ENCODE measurements around the gene SUMF1.
A peak's percentile ranks its signal among the peaks of the same experiment; 100 is the strongest.

The SUMF1 gene

DNA sequence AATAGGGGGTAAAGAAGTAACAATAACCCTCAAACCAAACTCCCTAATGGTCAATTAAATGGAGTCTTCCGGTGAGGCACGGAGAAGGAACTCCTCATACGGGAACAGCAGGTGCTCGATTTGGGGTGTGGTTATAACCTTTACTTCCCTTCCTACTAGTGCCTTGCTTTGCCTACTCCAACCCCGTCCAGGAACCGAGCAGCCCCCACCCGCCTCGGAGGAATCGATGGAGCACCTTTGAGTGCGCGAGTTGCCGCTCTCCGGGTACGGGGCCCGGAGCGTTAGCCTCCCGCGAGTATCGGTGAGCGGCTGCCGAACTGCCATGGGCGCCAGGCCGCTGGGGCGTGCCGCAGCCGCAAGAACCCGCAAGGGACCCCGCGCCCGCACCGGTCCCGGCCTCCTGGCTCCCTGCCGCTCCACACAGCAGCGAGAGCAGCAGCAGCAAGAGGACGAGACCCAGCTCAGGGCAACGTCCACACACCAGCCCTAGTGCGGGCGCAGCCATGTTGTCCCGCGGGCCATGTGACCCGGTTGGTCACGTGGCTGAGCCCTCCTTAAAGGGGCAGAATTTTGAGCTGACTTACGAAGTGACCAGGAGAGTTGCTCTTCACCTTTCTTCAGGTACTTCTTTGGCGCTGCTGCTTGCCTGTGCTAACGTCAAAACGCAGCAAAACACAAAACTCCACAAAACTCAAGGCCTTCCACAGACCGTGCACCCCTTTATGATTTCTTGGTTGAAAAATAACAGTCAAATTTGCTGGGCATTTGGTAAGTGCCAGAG lies at the start of gene SUMF1:
SUMF1 (minus strand) TSS at position 529 of the 781 bp plus-strand sequence; CDS start at position 505, 24 bp downstream.
- Histone ChIP-seq H3K9ac (ENCODE audit: low read depth, low read length, poor library complexity, severe bottlenecking) (peak within 1 kb of the TSS; percentile 44), H2AFZ (ENCODE audit: low read length) (peak within 1 kb of the TSS; percentile 93), H3F3A (ENCODE audit: low read depth) (no peaks in the 10 kb centered on the region), H3K27me3 (ENCODE audit: insufficient read depth, low read length, poor library complexity, severe bottlenecking) (no peaks in the 10 kb centered on the region), H3K9me2 (replicated peaks; ENCODE audit: low read depth, low read length) (no peaks in the 10 kb centered on the region), H3K4me2 (ENCODE audit: low read depth, low read length, poor library complexity, severe bottlenecking) (peak within 1 kb of the TSS; percentile 64), H3K9me3 (ENCODE audit: insufficient read depth, low read depth, low read length) (no peaks in the 10 kb centered on the region), H3K36me3 (ENCODE audit: insufficient read depth, low read length) (no peaks in the 10 kb centered on the region), H4K20me1 (ENCODE audit: insufficient read depth, low read length, poor library complexity, severe bottlenecking) (no peaks in the 10 kb centered on the region), H3K4me3 (ENCODE audit: low read length, poor library complexity, severe bottlenecking) (peak within 1 kb of the TSS; percentile 90), H3K4me1 (ENCODE audit: insufficient read depth, low read length, poor library complexity, severe bottlenecking) (peaks cover 10% of the 10 kb centered on the region), H3K79me2 (ENCODE audit: insufficient read depth, low read length) (peaks cover 7% of the 10 kb centered on the region)
- TF ChIP-seq, protein P1, sequence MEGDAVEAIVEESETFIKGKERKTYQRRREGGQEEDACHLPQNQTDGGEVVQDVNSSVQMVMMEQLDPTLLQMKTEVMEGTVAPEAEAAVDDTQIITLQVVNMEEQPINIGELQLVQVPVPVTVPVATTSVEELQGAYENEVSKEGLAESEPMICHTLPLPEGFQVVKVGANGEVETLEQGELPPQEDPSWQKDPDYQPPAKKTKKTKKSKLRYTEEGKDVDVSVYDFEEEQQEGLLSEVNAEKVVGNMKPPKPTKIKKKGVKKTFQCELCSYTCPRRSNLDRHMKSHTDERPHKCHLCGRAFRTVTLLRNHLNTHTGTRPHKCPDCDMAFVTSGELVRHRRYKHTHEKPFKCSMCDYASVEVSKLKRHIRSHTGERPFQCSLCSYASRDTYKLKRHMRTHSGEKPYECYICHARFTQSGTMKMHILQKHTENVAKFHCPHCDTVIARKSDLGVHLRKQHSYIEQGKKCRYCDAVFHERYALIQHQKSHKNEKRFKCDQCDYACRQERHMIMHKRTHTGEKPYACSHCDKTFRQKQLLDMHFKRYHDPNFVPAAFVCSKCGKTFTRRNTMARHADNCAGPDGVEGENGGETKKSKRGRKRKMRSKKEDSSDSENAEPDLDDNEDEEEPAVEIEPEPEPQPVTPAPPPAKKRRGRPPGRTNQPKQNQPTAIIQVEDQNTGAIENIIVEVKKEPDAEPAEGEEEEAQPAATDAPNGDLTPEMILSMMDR (conservative IDR thresholded peaks at IDR 0.05; ENCODE audit: low read length): no peak
- TF ChIP-seq EZH2phosphoT487 (IDR thresholded peaks at IDR 0.05; ENCODE audit: borderline replicate concordance): no peak

DNA sequence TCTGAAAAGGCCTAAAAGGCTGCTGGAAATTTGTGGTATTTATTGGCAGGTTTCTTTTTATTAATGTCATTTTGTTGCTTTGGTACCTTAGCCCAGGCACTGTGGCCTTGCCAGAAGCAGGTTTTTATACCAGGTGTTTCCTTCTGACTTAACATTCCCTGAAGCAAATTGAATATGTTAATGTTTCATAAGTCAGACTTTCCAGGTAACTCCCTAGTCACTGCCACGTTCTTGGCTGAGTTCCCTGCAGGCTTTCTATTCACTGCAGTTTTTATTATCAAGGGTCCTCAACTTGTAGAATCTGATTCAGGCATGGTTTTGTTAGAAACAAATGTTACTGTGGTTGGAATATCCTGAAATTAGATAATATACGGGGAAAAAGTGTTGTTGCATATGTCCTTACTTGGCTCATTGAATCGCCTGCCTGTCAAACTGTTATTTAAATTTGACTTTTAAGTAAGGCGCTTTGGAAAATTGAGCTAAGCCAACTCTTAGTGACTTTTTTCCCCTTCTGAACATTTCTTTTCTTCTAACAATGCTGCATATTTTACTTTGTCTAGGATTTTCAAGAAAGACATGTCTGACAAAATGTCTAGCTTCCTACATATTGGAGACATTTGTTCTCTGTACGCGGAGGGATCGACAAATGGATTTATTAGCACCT lies 49.0 kb upstream of the SUMF1 start:
- H3K9ac ChIP-seq (ENCODE audit: low read depth, low read length, poor library complexity, severe bottlenecking): no peak overlapping the region
- no peak overlapping the region for H2AFZ ChIP-seq (ENCODE audit: low read length)
- H3K36me3 ChIP-seq (ENCODE audit: insufficient read depth, low read length): peaks cover 9% of the 10 kb centered on the region; the same call in 1 of the 2 replicates
- H3K79me2 ChIP-seq (ENCODE audit: insufficient read depth, low read length): peaks cover 62% of the 10 kb centered on the region; the same call in 1 of the 2 replicates
- H3K27me3 ChIP-seq (ENCODE audit: insufficient read depth, low read length, poor library complexity, severe bottlenecking): no peaks in the 10 kb centered on the region
- peaks cover 51% of the 10 kb centered on the region for H3K4me1 ChIP-seq (ENCODE audit: insufficient read depth, low read length, poor library complexity, severe bottlenecking)
- no peak overlapping the region for H3K4me2 ChIP-seq (ENCODE audit: low read depth, low read length, poor library complexity, severe bottlenecking)
- no peaks in the 10 kb centered on the region; the same call in 1 of the 2 replicates for H3F3A ChIP-seq (ENCODE audit: low read depth)
- H4K20me1 ChIP-seq (ENCODE audit: insufficient read depth, low read length, poor library complexity, severe bottlenecking): no peaks in the 10 kb centered on the region
- TF ChIP-seq, protein P1 (conservative IDR thresholded peaks at IDR 0.05; ENCODE audit: low read length): no peak
- TF ChIP-seq EZH2phosphoT487 (IDR thresholded peaks at IDR 0.05; ENCODE audit: borderline replicate concordance): no peak
- H3K9me3 ChIP-seq (ENCODE audit: insufficient read depth, low read depth, low read length): no peaks in the 10 kb centered on the region
- no peaks in the 10 kb centered on the region for H3K9me2 ChIP-seq (replicated peaks; ENCODE audit: low read depth, low read length)
- H3K4me3 ChIP-seq (ENCODE audit: low read length, poor library complexity, severe bottlenecking): no peak overlapping the region

DNA sequence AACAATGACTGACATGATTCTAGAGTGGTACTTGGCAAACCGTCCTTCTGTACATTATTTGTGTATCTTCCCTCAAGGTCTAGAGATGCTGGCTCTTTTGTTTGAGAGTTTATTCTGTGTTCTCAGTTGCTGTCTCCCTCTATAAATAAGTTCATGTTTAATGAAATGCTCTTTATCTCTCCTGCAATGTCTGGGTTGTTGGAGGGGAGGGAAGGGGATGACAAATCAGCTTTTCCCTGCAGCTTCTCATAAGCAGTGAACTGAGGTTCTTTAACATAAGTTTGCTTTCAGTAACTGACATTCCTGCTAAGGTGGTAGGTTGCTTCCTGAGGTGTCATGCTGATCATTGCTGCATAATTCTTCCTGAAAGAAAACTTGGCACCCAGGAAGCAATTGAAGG lies 47.8 kb upstream of the SUMF1 start:
- Histone ChIP-seq H2AFZ (ENCODE audit: low read length) (no peak overlapping the region), H3K9me2 (replicated peaks; ENCODE audit: low read depth, low read length) (no peaks in the 10 kb centered on the region), H3K9me3 (ENCODE audit: insufficient read depth, low read depth, low read length) (no peaks in the 10 kb centered on the region), H3K4me1 (ENCODE audit: insufficient read depth, low read length, poor library complexity, severe bottlenecking) (peaks cover 42% of the 10 kb centered on the region), H4K20me1 (ENCODE audit: insufficient read depth, low read length, poor library complexity, severe bottlenecking) (no peaks in the 10 kb centered on the region), H3K4me3 (ENCODE audit: low read length, poor library complexity, severe bottlenecking) (no peak overlapping the region), H3K79me2 (ENCODE audit: insufficient read depth, low read length) (peaks cover 63% of the 10 kb centered on the region; the same call in 1 of the 2 replicates), H3K36me3 (ENCODE audit: insufficient read depth, low read length) (no peaks in the 10 kb centered on the region; the same call in 1 of the 2 replicates), H3K4me2 (ENCODE audit: low read depth, low read length, poor library complexity, severe bottlenecking) (no peak overlapping the region), H3K27me3 (ENCODE audit: insufficient read depth, low read length, poor library complexity, severe bottlenecking) (no peaks in the 10 kb centered on the region), H3F3A (ENCODE audit: low read depth) (no peaks in the 10 kb centered on the region; the same call in 1 of the 2 replicates), H3K9ac (ENCODE audit: low read depth, low read length, poor library complexity, severe bottlenecking) (peak overlapping the region; percentile 13)
- no peak for TF ChIP-seq EZH2phosphoT487 (IDR thresholded peaks at IDR 0.05; ENCODE audit: borderline replicate concordance)
- TF ChIP-seq, protein P1 (conservative IDR thresholded peaks at IDR 0.05; ENCODE audit: low read length): no peak
